HG02588 (cell line): ENCODE results near the gene ITCH.

Source experiments
- ATAC-seq: cut with Tn5 transposase; IDR thresholded peaks from one replicate; pipeline ENCODE4 v1.9.1; 2021; ENCODE audit warnings: mild to moderate bottlenecking, moderate library complexity; ENCODE audit not compliant: unreplicated experiment

Gene ITCH

GRCh38 chr20:34526466-34526865 is 163.4 kb downstream of the ITCH start:
- ATAC-seq, result no peak

- no peak for ATAC-seq
Measured at GRCh38 chr20:34527016-34527415, 163.9 kb downstream of the ITCH start.

GRCh38 chr20:34528921-34529297 is 165.8 kb downstream of the ITCH start:
- no peak for ATAC-seq

- ATAC-seq, result no peak
Measured at GRCh38 chr20:34529742-34530141, 166.7 kb downstream of the ITCH start.

- no peak for ATAC-seq
Measured at GRCh38 chr20:34530342-34530741, 167.3 kb downstream of the ITCH start.

GRCh38 chr20:34531608-34532265 is 168.7 kb downstream of the ITCH start:
- ATAC-seq, result no peak

- ATAC-seq, result no peak
Measured at GRCh38 chr20:34532320-34532719, 169.2 kb downstream of the ITCH start.

- no peak for ATAC-seq
Measured at GRCh38 chr20:34532756-34533155, 169.7 kb downstream of the ITCH start.

GRCh38 chr20:34534391-34535165 is 171.5 kb downstream of the ITCH start:
- ATAC-seq, result no peak

- no peak for ATAC-seq
Measured at GRCh38 chr20:34535301-34535840, 172.3 kb downstream of the ITCH start.

- no peak for ATAC-seq
Measured at GRCh38 chr20:34535857-34536256, 172.8 kb downstream of the ITCH start.

GRCh38 chr20:34536798-34537394 is 173.8 kb downstream of the ITCH start:
- no peak for ATAC-seq

GRCh38 chr20:34537651-34538050 is 174.6 kb downstream of the ITCH start:
- ATAC-seq, result no peak

- no peak for ATAC-seq
Measured at GRCh38 chr20:34538671-34539123, 175.6 kb downstream of the ITCH start.

- no peak for ATAC-seq
Measured at GRCh38 chr20:34539756-34540155, 176.7 kb downstream of the ITCH start.

GRCh38 chr20:34540596-34541263 is 177.7 kb downstream of the ITCH start:
- no peak for ATAC-seq

- no peak for ATAC-seq
Measured at GRCh38 chr20:34541264-34541901, 178.3 kb downstream of the ITCH start.

GRCh38 chr20:34541917-34542316 is 178.8 kb downstream of the ITCH start:
- ATAC-seq, result no peak

GRCh38 chr20:34542439-34542838 is 179.4 kb downstream of the ITCH start:
- no peak for ATAC-seq

- ATAC-seq, result no peak
Measured at GRCh38 chr20:34543463-34544056, 180.5 kb downstream of the ITCH start.
